Stimulated activated CD4-positive, alpha-beta T cell treated with anti-CD3 and anti-CD28 coated beads, Interleukin-4, amount 100 ng/mL, for 1 hour (primary cell): ENCODE measurements around the gene GBP6.
"Not testable (repeated sequence)": the region's sequence is repeated elsewhere in the genome, so short reads cannot be mapped to it uniquely, and the experiment has no call there.

ENCODE experiments used
- DNase-seq: peaks from one replicate; pipeline ENCODE4 v3.0.0-alpha.2; 2020

GBP6 gene, protein sequence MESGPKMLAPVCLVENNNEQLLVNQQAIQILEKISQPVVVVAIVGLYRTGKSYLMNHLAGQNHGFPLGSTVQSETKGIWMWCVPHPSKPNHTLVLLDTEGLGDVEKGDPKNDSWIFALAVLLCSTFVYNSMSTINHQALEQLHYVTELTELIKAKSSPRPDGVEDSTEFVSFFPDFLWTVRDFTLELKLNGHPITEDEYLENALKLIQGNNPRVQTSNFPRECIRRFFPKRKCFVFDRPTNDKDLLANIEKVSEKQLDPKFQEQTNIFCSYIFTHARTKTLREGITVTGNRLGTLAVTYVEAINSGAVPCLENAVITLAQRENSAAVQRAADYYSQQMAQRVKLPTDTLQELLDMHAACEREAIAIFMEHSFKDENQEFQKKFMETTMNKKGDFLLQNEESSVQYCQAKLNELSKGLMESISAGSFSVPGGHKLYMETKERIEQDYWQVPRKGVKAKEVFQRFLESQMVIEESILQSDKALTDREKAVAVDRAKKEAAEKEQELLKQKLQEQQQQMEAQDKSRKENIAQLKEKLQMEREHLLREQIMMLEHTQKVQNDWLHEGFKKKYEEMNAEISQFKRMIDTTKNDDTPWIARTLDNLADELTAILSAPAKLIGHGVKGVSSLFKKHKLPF

GRCh38 chr1:89363638-89364536 lies at the start of gene GBP6:
TSS of gene GBP6 (plus strand) at chr1:89364059. CDS start at chr1:89368552, 4,493 bp downstream.
- DNase-seq: no peak

- DNase-seq: no peak
These were observed 41.5 kb upstream of the GBP6 start for GRCh38 chr1:89322402-89322801.

DNA sequence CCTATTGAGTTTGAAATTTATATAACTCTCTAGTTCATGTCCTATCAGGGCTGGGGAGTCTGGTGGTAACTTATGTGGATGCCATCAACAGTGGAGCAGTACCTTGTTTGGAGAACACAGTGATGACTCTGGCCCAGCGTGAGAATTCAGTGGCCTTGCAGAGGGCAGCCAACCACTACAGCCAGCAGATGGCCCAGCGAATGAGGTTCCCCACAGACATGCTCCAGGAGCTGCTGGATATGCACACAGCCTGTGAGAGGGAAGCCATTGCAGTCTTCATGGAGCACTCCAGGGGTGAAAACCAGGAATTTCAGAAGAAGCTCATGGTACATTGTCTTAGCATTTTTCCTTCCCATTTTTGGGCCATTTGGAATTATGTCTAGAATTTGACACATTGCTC lies 32.0 kb upstream of the GBP6 start:
- DNase-seq: no peak

DNA sequence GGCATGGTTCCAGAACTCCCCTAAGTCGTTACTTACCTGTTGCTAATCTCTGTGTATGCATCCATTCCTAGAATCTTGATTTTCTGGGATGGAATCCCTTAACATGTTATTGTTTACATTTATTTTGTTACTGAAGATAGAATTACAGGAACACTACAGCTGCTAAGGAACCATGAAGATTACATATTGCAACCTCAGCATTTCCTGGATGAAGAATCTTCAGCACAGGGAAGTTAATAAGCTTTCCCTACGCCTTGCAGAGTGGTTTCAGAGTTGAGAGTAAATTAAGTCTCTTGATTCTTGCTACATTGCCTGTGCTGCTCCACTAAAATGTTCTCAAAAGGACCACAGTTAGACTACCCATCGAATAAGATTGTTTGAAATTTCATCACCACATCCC lies 31.4 kb upstream of the GBP6 start:
- DNase-seq: no peak

- no peak for DNase-seq
These were observed 28.4 kb upstream of the GBP6 start for GRCh38 chr1:89335486-89335885.

DNA sequence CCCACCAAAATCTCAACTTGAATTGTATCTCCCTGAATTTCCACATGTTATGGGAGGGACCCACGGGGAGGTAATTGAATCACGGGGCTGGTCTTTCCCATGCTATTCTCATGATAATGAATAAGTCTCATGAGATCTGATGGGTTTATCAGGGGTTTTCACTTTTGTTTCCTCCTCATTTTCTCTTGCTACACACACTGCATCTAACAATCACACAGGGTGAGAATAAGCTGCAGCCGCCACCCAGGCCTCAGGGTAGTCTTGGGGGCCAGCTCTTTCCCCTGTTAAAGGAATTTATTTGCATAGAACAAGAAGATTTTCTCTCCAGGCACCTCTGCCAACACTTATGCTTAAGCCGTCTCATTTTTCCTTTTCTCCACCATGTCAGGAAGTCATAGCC lies 26.0 kb upstream of the GBP6 start:
- no peak for DNase-seq

DNA sequence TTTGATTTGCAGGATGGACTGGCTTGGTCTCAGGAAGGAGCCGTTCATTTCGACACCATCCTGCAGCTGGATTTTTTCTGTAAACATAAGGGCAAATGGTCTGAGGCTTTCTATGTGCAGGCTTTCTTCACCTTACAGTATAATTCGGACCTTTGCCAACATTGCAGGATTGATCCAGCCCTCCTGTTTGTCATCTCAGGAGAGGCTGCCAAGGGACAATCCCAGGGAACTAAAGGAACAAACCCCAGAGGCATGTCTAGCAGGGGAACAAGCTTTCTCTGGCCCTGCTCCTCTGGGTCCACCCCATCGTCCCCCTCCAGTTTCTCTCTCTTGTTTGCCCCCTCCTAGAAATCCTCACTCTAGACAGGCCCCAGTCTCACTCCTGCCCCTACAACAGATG lies 24.8 kb upstream of the GBP6 start:
- no peak for DNase-seq

DNA sequence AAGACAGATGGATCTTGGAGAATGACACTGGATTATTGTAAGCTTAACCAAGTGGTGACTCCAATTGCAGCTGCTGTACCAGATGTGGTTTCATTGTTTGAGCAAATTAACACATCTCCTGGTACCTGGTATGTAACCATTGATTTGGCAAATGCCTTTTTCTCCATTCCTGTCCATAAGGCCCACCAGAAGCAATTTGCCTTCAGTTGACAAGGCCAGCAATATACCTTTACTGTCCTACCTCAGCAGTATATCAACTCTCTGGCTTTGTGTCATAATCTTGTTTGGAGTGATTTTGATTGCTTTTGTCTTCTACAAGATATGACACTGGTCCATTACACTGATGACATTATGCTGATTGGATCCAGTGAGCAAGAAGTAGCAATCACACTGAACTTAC lies 18.4 kb upstream of the GBP6 start:
- DNase-seq: not testable (repeated sequence)

- DNase-seq: no peak
These were observed 16.6 kb upstream of the GBP6 start for GRCh38 chr1:89347296-89347695.

- no peak for DNase-seq
These were observed 13.6 kb upstream of the GBP6 start for GRCh38 chr1:89350298-89350697.

DNA sequence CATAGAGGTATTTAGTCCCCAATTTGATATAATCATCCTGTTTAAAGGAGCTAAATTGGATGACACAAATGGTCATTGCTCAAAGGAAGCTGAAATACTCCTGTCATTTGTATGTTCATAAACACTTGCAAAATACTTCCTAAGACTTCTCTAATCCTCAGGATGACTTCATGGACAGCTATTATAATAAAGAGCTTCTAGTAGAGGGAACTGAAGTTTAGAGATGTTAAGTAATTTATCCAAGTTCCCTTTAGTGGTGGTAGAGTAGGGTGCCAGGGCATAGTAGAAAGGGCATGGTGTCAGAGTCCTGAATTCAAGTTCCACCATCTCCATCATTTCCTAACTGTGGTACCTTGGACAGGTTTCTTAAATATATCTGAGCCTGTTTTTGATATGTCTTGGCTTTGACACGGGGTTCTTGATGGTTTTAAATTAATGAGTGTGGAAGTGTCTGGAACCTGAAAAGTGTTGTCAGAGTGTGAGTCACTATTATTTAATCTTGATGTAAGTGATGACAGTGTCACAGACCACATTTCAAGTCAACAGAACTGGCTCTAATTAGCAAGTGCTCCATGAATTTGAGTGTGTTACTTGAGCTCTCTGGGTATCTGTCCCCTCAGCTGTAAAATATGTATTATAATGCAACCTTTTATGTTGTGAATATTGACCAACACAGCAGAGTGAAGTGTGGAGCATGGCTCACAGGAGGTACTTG lies 12.1 kb upstream of the GBP6 start:
- no peak for DNase-seq

DNA sequence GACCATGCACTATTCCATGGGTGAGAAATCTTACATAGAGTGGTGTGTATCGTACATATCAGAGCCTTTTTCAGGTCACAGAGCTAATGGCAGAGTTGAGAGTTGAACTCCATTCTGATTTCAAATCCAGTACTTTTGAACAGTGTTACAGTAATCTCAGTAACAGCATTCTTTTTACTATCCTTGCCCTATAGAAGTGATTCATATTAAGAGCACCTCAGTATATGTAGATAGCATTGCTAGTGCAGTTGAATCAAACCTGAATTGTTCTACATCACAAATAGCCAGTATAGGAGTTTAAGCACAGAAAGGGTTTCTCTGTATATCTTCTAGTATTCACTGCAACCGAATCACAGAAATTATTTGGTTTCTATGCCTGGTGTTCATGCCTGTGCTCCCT lies 11.4 kb upstream of the GBP6 start:
- DNase-seq: no peak

DNA sequence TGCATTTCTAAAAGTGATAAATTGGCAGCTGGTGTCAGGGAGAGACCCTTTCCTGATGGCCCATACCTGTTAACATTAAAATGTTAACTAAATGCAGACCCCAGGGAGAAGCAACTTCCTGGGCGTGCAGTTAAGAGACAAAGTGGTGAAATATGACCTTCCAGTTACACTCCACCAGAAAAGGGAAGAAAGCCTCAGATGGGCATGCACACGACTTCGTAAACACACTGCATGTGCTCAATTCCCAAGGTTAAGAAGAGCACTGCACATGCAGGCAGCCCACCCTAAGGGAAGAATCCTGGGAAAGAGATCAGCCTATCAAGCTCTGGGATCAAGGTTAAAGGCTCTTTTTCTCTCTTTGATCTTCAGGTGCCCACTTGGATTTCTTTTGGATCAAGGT lies 9.7 kb upstream of the GBP6 start:
- DNase-seq: no peak

- DNase-seq: no peak
These were observed 8.8 kb upstream of the GBP6 start for GRCh38 chr1:89355056-89355455.

GRCh38 chr1:89356658-89357400 lies 7.0 kb upstream of the GBP6 start:
- DNase-seq: no peak

- DNase-seq: peak; percentile 83
These were observed 5.5 kb upstream of the GBP6 start for GRCh38 chr1:89358287-89358893.

GRCh38 chr1:89360716-89361115 lies 3.1 kb upstream of the GBP6 start:
- no peak for DNase-seq

DNA sequence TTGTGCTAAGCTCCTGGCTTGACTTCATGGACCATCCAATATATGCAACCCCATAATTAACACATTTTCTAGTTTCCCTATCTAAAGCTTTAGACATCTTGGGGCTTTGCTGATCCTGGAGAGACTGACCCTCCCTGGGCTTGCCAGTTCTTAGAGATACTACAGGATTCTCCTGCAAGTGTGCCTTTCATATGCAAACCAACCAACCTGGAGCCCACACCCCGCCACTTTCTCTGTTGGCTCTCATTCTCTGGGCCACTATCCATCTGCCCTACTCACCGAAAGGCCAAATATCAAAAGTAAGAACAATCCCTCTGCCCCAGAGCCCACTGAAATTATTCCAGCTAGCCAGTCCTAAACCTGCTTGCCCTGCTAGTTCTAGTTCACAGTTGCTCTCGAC lies 2.2 kb upstream of the GBP6 start:
- DNase-seq: no peak

- DNase-seq: no peak
These were observed 663 bp upstream of the GBP6 start for GRCh38 chr1:89363196-89363595.

GRCh38 chr1:89364954-89365550 lies 1.2 kb downstream of the GBP6 start:
- DNase-seq: no peak

- DNase-seq: no peak
These were observed 3.4 kb downstream of the GBP6 start for GRCh38 chr1:89367221-89367620.
